GM12878 (cell line): ENCODE measurements around the gene PGM2L1. TPM values are rescaled to one million over a fixed set of nuclear protein-coding genes. Genes with fewer than 3 reads are reported as not detected.

ENCODE experiments used
- ATAC-seq: fragments of 200-7000 bp; cut with Tn5 transposase; 3 replicates; pipeline ENCODE4 v1.9.1; 2020; ENCODE audit warnings: mild to moderate bottlenecking, moderate library complexity
- BruUV-seq: library from RNA; stranded (reverse); fragments of 400-500 nt; replicated peaks from 2 replicates; lab custom pipeline; 2021; lab: Mats Ljungman, UMichigan
- CTCF ChIA-PET: fragments of 300-600 bp; sonication (Branson Sonifier 250); formaldehyde crosslinking; extraction: SDS; loops from one replicate; lab custom pipeline; 2021; ENCODE audit warnings: inconsistent platforms; lab: Yijun Ruan, JAX
- POLR2A ChIA-PET: fragments of 350-600 bp; formaldehyde crosslinking; extraction: SDS; loops from one replicate; lab custom pipeline; 2021; ENCODE audit warnings: inconsistent platforms; lab: Charles Lee
- RAD21 ChIA-PET: fragments of 300-600 bp; sonication (Branson Sonifier 250); formaldehyde crosslinking; loops from one replicate; lab custom pipeline; 2023; ENCODE audit warnings: antibody characterized with exemption; ENCODE audit not compliant: unreplicated experiment; lab: Charles Lee
- SMC1A ChIA-PET: fragments of 300-600 bp; sonication (Branson Sonifier 250); formaldehyde crosslinking; loops from one replicate; lab custom pipeline; 2023; ENCODE audit not compliant: unreplicated experiment, uncharacterized antibody; lab: Charles Lee
- DNase-seq: peaks from one replicate; pipeline ENCODE4 v3.0.0-alpha.2; 2011; ENCODE audit warnings: low read depth, low spot score
- FAIRE-seq: peaks from 3 replicates; lab custom pipeline; 2011; peaks lifted over from hg19 to GRCh38; lab: Jason Lieb, UNC
- H2AFZ ChIP-seq: 2 replicates; pipeline ENCODE4 v1.6.0; 2011; ENCODE audit warnings: low read depth, low read length, control low read depth; ENCODE audit not compliant: control insufficient read depth
- H3K27ac ChIP-seq: 2 replicates; pipeline ENCODE4 v1.5.1; 2011; ENCODE audit warnings: control low read depth; ENCODE audit not compliant: control insufficient read depth, insufficient read depth
- H3K27me3 ChIP-seq, 2 experiments: replicated peaks in 1 of 2; 2 replicates each; pipeline versions ENCODE4 v1.6.0 to v1.6.1; 2011; ENCODE audit warnings: low read length in 1 of 2; ENCODE audit not compliant: control insufficient read depth in 2 of 2, insufficient read depth in 2 of 2
- H3K36me3 ChIP-seq, 2 experiments: 2 replicates each; pipeline ENCODE4 v1.5.1; 2011; ENCODE audit warnings: low read length in 1 of 2; ENCODE audit not compliant: control insufficient read depth in 2 of 2, insufficient read depth in 2 of 2
- H3K4me1 ChIP-seq: 2 replicates; pipeline ENCODE4 v1.6.1; 2011; ENCODE audit warnings: mild to moderate bottlenecking, low read length, moderate library complexity, mixed read lengths; ENCODE audit not compliant: control insufficient read depth, insufficient read depth
- H3K4me2 ChIP-seq: 2 replicates; pipeline ENCODE4 v1.6.0; 2011; ENCODE audit warnings: control low read depth; ENCODE audit not compliant: control insufficient read depth, insufficient read depth
- H3K4me3 ChIP-seq: fragments of 200-600 bp; sonication (generic); 2 replicates; pipeline ENCODE4 v1.5.1; 2016
- H3K79me2 ChIP-seq: 2 replicates; pipeline ENCODE4 v1.6.0; 2011; ENCODE audit warnings: low read length; ENCODE audit not compliant: control insufficient read depth, insufficient read depth
- H3K9ac ChIP-seq: 2 replicates; pipeline ENCODE4 v1.8.0; 2011; ENCODE audit warnings: low read length, control low read depth, mixed read lengths; ENCODE audit not compliant: control insufficient read depth, insufficient read depth
- H3K9me3 ChIP-seq: replicated peaks from 3 replicates; pipeline ENCODE4 v1.5.1; 2011; ENCODE audit warnings: mild to moderate bottlenecking, low read length; ENCODE audit not compliant: control insufficient read depth, insufficient read depth
- H4K20me1 ChIP-seq: 2 replicates; pipeline ENCODE4 v1.6.0; 2011; ENCODE audit not compliant: control insufficient read depth, insufficient read depth
- ATF7 ChIP-seq: fragments of 450-650 bp; IDR thresholded peaks from 2 replicates; pipeline ENCODE4 v1.6.1; 2016; ENCODE audit warnings: low read depth, mild to moderate bottlenecking
- ESRRA ChIP-seq: IDR thresholded peaks from 2 replicates; pipeline ENCODE4 v1.6.1; 2012; ENCODE audit warnings: mild to moderate bottlenecking, low read length, improper control_type of control experiment
- FOXK2 ChIP-seq: fragments of 450-650 bp; IDR thresholded peaks from 2 replicates; pipeline ENCODE4 v1.6.1; 2017; ENCODE audit warnings: mild to moderate bottlenecking, moderate library complexity
- JUND ChIP-seq: IDR thresholded peaks from 2 replicates; pipeline ENCODE4 v1.6.1; 2012; ENCODE audit warnings: low read depth, mild to moderate bottlenecking, low read length, improper control_type of control experiment, moderate library complexity
- MEF2A ChIP-seq: IDR thresholded peaks from 2 replicates; pipeline ENCODE4 v1.6.1; 2011; ENCODE audit warnings: low read depth, mild to moderate bottlenecking, low read length, moderate library complexity; ENCODE audit not compliant: insufficient read depth
- MTA2 ChIP-seq: fragments of 450-650 bp; IDR thresholded peaks from 2 replicates; pipeline ENCODE4 v1.6.1; 2016; ENCODE audit warnings: low read depth, mild to moderate bottlenecking, moderate library complexity
- SPI1 ChIP-seq: IDR thresholded peaks from 2 replicates; pipeline ENCODE4 v1.6.1; 2011; ENCODE audit warnings: low read depth, mild to moderate bottlenecking, low read length, moderate library complexity, borderline replicate concordance; ENCODE audit not compliant: insufficient read depth
- ZNF217 ChIP-seq: fragments of 450-650 bp; IDR thresholded peaks from 2 replicates; pipeline ENCODE4 v1.6.1; 2017; ENCODE audit warnings: antibody characterized with exemption, mild to moderate bottlenecking
- ZNF274 ChIP-seq: IDR thresholded peaks from one replicate; pipeline ENCODE4 v1.8.0; 2011; ENCODE audit not compliant: insufficient read length, insufficient read depth
- WGBS: methylation state at CpG from one replicate; pipeline ENCODE4 v1.1.6; 2016; ENCODE audit warnings: low lambda C conversion rate; ENCODE audit not compliant: insufficient replicate concordance, insufficient coverage; ENCODE audit errors: missing lambda C conversion rate; 5-methylcytosine and 5-hydroxymethylcytosine counted together
- in situ Hi-C: fragments of 300-500 bp; cut with MboI; formaldehyde crosslinking; loops from 9 replicates; pipeline ENCODE4 v1.14.3; 2018; ENCODE audit warnings: mixed read lengths
- intact Hi-C: fragments of 100-400 bp; cut with micrococcal nuclease; formaldehyde crosslinking; loops from one replicate; pipeline ENCODE4 v1.14.2; 2022; ENCODE audit not compliant: unreplicated experiment
- polyA plus RNA-seq, 11 experiments: library from polyadenylated mRNA; depleted of rRNA in 4 of 11; unstranded in 6 of 11; stranded (reverse) in 5 of 11; fragments of >200 nt; fragmentation: Nextera tagmentation in 4 of 11; fragmentation: Illumina TruSeq in 1 of 11; extraction: Ambion mirVana in 4 of 11; extraction: Trizol in 1 of 11; gene quantifications; 1 replicate in 1 of 11; 2 replicates in 10 of 11; pipeline versions ENCODE4 v1.2.1 to v1.2.3, GENCODE V29; 2011 to 2016; ENCODE audit warnings: inconsistent platforms in 2 of 11, missing spikeins in 2 of 11, low read depth in 1 of 11
- total RNA-seq, 4 experiments: library from RNA; depleted of rRNA in 3 of 4; stranded (reverse); fragments of >200 nt in 3 of 4; fragmentation: Illumina TruSeq in 1 of 4; extraction: Trizol in 1 of 4; gene quantifications; 2 replicates each; pipeline versions ENCODE4 v1.2.1 to v1.2.3, GENCODE V29; 2013 to 2021
- TF ChIP-seq, protein P1 (sequence below): fragments of 450-650 bp; IDR thresholded peaks from 2 replicates; pipeline ENCODE4 v1.6.1; 2017; ENCODE audit warnings: mild to moderate bottlenecking
- TF ChIP-seq, protein P2 (sequence below): IDR thresholded peaks from 2 replicates; pipeline ENCODE4 v1.6.1; 2011; ENCODE audit warnings: borderline replicate concordance, low read depth, mild to moderate bottlenecking, moderate library complexity, mixed read lengths, low read length; ENCODE audit not compliant: insufficient read depth; ENCODE audit errors: extremely low read length
- TF ChIP-seq, protein P3 (sequence below): IDR thresholded peaks from 2 replicates; pipeline ENCODE4 v1.6.1; 2012; ENCODE audit warnings: mild to moderate bottlenecking, low read depth, low read length

The PGM2L1 gene
- total and polyA plus RNA-seq, 10 of the 15 experiments (the other 5 are each of a cell fraction or from before 2014, with no cell fraction given), result 0.04 to 0.20 (median 0.13) TPM; not detected in 1

DNA sequence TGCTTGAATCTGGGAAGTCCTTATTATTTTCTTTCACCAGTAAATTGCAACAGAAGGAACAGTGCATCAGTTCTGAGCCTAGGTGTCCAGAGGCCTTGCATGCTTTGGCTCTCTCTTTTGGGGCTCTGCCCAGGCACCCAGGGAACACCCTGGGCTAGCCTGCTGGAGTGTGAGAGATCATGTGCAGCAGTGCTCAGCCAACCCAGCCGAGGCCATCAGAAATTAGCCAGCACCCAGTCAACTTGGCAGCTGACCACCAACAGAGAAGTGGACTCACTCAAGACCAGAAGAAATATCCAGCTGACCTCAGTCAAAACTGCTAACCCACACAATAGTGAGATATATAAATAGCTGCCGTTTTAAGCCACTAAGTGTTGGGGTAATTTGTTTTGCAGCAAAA, 75.6 kb downstream of the PGM2L1 start:
- ChIA-PET CTCF (interaction anchor here (1.9 kb wide), 1 partner anchor 10 kb away, joined by 3 read pairs; no protein-coding TSS in a partner anchor), POLR2A (no interaction called here), RAD21 (interaction anchor here (1.2 kb wide), 1 partner anchor 67 kb away, joined by 7 read pairs; no protein-coding TSS in a partner anchor), SMC1A (no interaction called here)
- no peaks in the 10 kb centered on the region for H3K4me1 ChIP-seq
- H3K9me3 ChIP-seq, result no peaks in the 10 kb centered on the region
- in situ Hi-C loops (no loop called here), intact Hi-C loops (loop anchor here (1.0 kb wide), 1 partner anchor 66 kb away; no protein-coding TSS in a partner anchor)
- no peak overlapping the region for H3K4me3 ChIP-seq
- no peak overlapping the region for H3K27ac ChIP-seq
- no peaks in the 10 kb centered on the region for H3K36me3 ChIP-seq
- no peak overlapping the region for H3K4me2 ChIP-seq
- no TSS peak for BruUV-seq
- FAIRE-seq (no peak), ATAC-seq (no peak), DNase-seq (no peak)
- no peaks in the 10 kb centered on the region for H4K20me1 ChIP-seq
- H3K27me3 ChIP-seq, result 0 out of 4 replicates have a peak, but pooled peaks cover 0 to 3% of the 10 kb centered on the region in 2 experiments
- 53% methylated on average over 2 of the region's 2 CpGs for WGBS
- H3K79me2 ChIP-seq, result no peaks in the 10 kb centered on the region
- H2AFZ ChIP-seq, result no peak overlapping the region
- no peak overlapping the region for H3K9ac ChIP-seq
- TF ChIP-seq ESRRA (no peak), SPI1 (no peak), ZNF217 (no peak), FOXK2 (no peak), ATF7 (no peak), JUND (no peak), ZNF274 (no peak), MEF2A (no peak), MTA2 (no peak)
- TF ChIP-seq, protein P1, sequence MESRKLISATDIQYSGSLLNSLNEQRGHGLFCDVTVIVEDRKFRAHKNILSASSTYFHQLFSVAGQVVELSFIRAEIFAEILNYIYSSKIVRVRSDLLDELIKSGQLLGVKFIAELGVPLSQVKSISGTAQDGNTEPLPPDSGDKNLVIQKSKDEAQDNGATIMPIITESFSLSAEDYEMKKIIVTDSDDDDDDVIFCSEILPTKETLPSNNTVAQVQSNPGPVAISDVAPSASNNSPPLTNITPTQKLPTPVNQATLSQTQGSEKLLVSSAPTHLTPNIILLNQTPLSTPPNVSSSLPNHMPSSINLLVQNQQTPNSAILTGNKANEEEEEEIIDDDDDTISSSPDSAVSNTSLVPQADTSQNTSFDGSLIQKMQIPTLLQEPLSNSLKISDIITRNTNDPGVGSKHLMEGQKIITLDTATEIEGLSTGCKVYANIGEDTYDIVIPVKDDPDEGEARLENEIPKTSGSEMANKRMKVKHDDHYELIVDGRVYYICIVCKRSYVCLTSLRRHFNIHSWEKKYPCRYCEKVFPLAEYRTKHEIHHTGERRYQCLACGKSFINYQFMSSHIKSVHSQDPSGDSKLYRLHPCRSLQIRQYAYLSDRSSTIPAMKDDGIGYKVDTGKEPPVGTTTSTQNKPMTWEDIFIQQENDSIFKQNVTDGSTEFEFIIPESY, result no peak
- TF ChIP-seq, protein P2, sequence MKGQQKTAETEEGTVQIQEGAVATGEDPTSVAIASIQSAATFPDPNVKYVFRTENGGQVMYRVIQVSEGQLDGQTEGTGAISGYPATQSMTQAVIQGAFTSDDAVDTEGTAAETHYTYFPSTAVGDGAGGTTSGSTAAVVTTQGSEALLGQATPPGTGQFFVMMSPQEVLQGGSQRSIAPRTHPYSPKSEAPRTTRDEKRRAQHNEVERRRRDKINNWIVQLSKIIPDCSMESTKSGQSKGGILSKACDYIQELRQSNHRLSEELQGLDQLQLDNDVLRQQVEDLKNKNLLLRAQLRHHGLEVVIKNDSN, result no peak
- TF ChIP-seq, protein P3, sequence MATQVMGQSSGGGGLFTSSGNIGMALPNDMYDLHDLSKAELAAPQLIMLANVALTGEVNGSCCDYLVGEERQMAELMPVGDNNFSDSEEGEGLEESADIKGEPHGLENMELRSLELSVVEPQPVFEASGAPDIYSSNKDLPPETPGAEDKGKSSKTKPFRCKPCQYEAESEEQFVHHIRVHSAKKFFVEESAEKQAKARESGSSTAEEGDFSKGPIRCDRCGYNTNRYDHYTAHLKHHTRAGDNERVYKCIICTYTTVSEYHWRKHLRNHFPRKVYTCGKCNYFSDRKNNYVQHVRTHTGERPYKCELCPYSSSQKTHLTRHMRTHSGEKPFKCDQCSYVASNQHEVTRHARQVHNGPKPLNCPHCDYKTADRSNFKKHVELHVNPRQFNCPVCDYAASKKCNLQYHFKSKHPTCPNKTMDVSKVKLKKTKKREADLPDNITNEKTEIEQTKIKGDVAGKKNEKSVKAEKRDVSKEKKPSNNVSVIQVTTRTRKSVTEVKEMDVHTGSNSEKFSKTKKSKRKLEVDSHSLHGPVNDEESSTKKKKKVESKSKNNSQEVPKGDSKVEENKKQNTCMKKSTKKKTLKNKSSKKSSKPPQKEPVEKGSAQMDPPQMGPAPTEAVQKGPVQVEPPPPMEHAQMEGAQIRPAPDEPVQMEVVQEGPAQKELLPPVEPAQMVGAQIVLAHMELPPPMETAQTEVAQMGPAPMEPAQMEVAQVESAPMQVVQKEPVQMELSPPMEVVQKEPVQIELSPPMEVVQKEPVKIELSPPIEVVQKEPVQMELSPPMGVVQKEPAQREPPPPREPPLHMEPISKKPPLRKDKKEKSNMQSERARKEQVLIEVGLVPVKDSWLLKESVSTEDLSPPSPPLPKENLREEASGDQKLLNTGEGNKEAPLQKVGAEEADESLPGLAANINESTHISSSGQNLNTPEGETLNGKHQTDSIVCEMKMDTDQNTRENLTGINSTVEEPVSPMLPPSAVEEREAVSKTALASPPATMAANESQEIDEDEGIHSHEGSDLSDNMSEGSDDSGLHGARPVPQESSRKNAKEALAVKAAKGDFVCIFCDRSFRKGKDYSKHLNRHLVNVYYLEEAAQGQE, result no peak
